ENCODE results near the gene MUC13. TPM values are rescaled to one million over a fixed set of nuclear protein-coding genes. Genes with fewer than 3 reads are reported as not detected.

MUC13 gene
- total RNA-seq, 3 donors from 2014 or later: 3.9 TPM; not detected in 2

DNA sequence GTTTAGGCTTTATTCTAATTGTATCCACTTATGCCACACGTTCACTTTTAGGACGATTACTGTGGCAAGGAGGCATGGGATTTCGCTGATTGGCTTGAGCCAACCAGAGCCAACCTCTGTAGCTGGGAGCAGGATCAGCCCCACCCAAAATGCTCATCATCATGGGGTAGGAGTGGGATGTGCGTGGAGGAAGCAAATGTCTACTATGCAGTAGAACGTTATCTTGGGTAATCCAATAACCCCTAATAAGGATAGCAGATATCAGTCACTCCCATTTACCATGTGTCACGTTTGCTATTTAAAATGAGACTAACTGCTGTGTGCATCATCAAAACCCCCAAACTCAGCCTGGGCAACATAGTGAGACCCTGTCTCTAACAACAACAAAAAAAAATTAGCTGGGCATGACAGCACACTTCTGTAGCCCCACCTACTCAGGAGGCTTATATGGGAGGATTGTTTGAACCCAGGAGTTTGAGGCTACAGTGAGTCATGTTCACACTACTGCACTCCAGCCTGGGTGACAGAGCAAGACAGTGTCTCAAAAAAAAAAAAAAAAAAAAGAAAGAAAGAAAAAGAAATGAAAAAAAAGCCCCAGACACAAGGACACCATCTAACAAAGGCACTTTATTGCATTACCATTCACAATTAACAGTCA is 29.6 kb downstream of the MUC13 start:
- TF ChIP-seq POLR2A (IDR thresholded peaks at IDR 0.05) (no peak), POLR2AphosphoS5 (IDR thresholded peaks at IDR 0.05) (no peak)
- TF ChIP-seq, protein P1, sequence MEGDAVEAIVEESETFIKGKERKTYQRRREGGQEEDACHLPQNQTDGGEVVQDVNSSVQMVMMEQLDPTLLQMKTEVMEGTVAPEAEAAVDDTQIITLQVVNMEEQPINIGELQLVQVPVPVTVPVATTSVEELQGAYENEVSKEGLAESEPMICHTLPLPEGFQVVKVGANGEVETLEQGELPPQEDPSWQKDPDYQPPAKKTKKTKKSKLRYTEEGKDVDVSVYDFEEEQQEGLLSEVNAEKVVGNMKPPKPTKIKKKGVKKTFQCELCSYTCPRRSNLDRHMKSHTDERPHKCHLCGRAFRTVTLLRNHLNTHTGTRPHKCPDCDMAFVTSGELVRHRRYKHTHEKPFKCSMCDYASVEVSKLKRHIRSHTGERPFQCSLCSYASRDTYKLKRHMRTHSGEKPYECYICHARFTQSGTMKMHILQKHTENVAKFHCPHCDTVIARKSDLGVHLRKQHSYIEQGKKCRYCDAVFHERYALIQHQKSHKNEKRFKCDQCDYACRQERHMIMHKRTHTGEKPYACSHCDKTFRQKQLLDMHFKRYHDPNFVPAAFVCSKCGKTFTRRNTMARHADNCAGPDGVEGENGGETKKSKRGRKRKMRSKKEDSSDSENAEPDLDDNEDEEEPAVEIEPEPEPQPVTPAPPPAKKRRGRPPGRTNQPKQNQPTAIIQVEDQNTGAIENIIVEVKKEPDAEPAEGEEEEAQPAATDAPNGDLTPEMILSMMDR (IDR thresholded peaks at IDR 0.05): no peak
- no peak overlapping the region for H3K4me3 ChIP-seq
- no peaks in the 10 kb centered on the region for H3K36me3 ChIP-seq
- no peak overlapping the region for H3K27ac ChIP-seq
- intact Hi-C loops (cut with DNase I; ENCODE audit: low total_unique reads): loop anchor here (5.0 kb wide), 1 partner anchor 143 kb away; no protein-coding TSS in a partner anchor
- no peak for DNase-seq (ENCODE audit: low spot score in 2 of 2)
- H3K4me1 ChIP-seq: no peaks in the 10 kb centered on the region
- no peaks in the 10 kb centered on the region for H3K27me3 ChIP-seq
- H3K9me3 ChIP-seq: no peaks in the 10 kb centered on the region

- H3K4me1 ChIP-seq: no peaks in the 10 kb centered on the region
- H3K36me3 ChIP-seq: no peaks in the 10 kb centered on the region
- DNase-seq (ENCODE audit: low spot score in 2 of 2): no peak
- H3K27me3 ChIP-seq: no peaks in the 10 kb centered on the region
- no peak overlapping the region for H3K4me3 ChIP-seq
- no peaks in the 10 kb centered on the region for H3K9me3 ChIP-seq
- intact Hi-C loops (cut with DNase I; ENCODE audit: low total_unique reads): loop anchor here (5.0 kb wide), 1 partner anchor 142 kb away; no protein-coding TSS in a partner anchor
- TF ChIP-seq, protein P1 (IDR thresholded peaks at IDR 0.05): no peak
- TF ChIP-seq POLR2A (IDR thresholded peaks at IDR 0.05) (no peak), POLR2AphosphoS5 (IDR thresholded peaks at IDR 0.05) (no peak)
- H3K27ac ChIP-seq: no peak overlapping the region
Measured at GRCh38 chr3:124903896-124904834, 30.4 kb downstream of the MUC13 start.

DNA sequence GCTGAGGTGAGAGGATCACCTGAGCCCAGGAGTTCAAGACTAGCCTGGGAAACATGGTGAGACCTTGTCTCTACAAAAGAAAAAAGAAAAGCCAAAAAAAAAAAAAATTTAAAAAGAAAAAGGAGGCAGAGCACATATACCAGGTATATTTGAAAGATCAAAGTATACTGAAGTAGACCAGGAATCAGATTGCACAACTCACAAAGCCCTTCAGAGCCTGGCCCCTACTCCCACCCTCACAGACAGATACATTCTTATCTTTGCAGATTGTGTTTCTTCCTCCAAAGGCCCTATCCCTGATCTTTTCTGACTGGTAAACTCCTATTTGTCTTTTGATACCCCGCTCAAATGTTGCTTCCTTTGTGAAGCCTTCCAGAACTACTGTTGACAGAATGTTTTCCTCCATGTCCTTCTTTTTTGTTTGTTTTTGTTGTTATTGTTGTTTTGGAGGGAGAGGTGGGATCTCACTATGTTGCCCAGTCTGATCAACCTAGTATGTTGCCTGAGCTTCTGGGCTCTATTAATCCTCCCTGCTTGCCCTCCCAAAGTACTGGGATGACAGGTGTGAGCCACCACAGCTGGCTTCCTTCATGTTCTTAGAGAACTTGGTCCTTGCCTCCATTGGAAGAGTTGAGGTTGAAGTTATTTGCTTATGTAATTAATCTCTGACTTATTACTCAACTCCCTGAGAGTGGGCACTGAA is 37.6 kb downstream of the MUC13 start:
- no peak for DNase-seq (ENCODE audit: low spot score in 2 of 2)
- Histone ChIP-seq H3K4me3 (no peak overlapping the region), H3K27ac (no peak overlapping the region), H3K9me3 (no peaks in the 10 kb centered on the region), H3K27me3 (no peaks in the 10 kb centered on the region), H3K4me1 (no peaks in the 10 kb centered on the region), H3K36me3 (no peaks in the 10 kb centered on the region)
- TF ChIP-seq POLR2AphosphoS5 (IDR thresholded peaks at IDR 0.05) (no peak), POLR2A (IDR thresholded peaks at IDR 0.05) (no peak)
- TF ChIP-seq, protein P1 (IDR thresholded peaks at IDR 0.05): no peak
- intact Hi-C loops (cut with DNase I; ENCODE audit: low total_unique reads): loop anchor here (5.0 kb wide), 1 partner anchor 380 kb away; no protein-coding TSS in a partner anchor

GRCh38 chr3:124895756-124896155 is 38.8 kb downstream of the MUC13 start:
- Histone ChIP-seq H3K4me3 (no peak overlapping the region), H3K4me1 (no peaks in the 10 kb centered on the region), H3K27ac (no peak overlapping the region), H3K27me3 (no peaks in the 10 kb centered on the region), H3K36me3 (no peaks in the 10 kb centered on the region), H3K9me3 (no peaks in the 10 kb centered on the region)
- intact Hi-C loops (cut with DNase I; ENCODE audit: low total_unique reads): loop anchor here (5.0 kb wide), 1 partner anchor 378 kb away; no protein-coding TSS in a partner anchor
- no peak for DNase-seq (ENCODE audit: low spot score in 2 of 2)
- TF ChIP-seq POLR2AphosphoS5 (IDR thresholded peaks at IDR 0.05): no peak
- TF ChIP-seq POLR2A (IDR thresholded peaks at IDR 0.05): no peak
- TF ChIP-seq, protein P1 (IDR thresholded peaks at IDR 0.05): no peak

Data from breast epithelium (tissue), 4 donors.